ENCODE results near the gene FOXF1.

Gene FOXF1

GRCh38 chr16:86492267-86492960 lies 17.9 kb upstream of the FOXF1 start:
- DNase-seq (ENCODE audit: low read depth), result no peak
- TF ChIP-seq CTCF (IDR thresholded peaks at IDR 0.05; ENCODE audit: low read depth, low read length, missing control alignments), result no peak
- no peak overlapping the region for H3K4me3 ChIP-seq (ENCODE audit: low read depth, low read length)

GRCh38 chr16:86492961-86493629 lies 17.2 kb upstream of the FOXF1 start:
- DNase-seq (ENCODE audit: low read depth), result no peak
- TF ChIP-seq CTCF (IDR thresholded peaks at IDR 0.05; ENCODE audit: low read depth, low read length, missing control alignments), result no peak
- H3K4me3 ChIP-seq (ENCODE audit: low read depth, low read length), result no peak overlapping the region

- no peak overlapping the region for H3K4me3 ChIP-seq (ENCODE audit: low read depth, low read length)
- no peak for DNase-seq (ENCODE audit: low read depth)
- TF ChIP-seq CTCF (IDR thresholded peaks at IDR 0.05; ENCODE audit: low read depth, low read length, missing control alignments), result no peak
These were observed 16.2 kb upstream of the FOXF1 start for GRCh38 chr16:86494039-86494564.

GRCh38 chr16:86494565-86495356 lies 15.6 kb upstream of the FOXF1 start:
- no peak for DNase-seq (ENCODE audit: low read depth)
- TF ChIP-seq CTCF (IDR thresholded peaks at IDR 0.05; ENCODE audit: low read depth, low read length, missing control alignments), result no peak
- H3K4me3 ChIP-seq (ENCODE audit: low read depth, low read length), result no peak overlapping the region

GRCh38 chr16:86495357-86495701 lies 15.0 kb upstream of the FOXF1 start:
- H3K4me3 ChIP-seq (ENCODE audit: low read depth, low read length), result no peak overlapping the region
- no peak for TF ChIP-seq CTCF (IDR thresholded peaks at IDR 0.05; ENCODE audit: low read depth, low read length, missing control alignments)
- DNase-seq (ENCODE audit: low read depth), result no peak

GRCh38 chr16:86495756-86496261 lies 14.5 kb upstream of the FOXF1 start:
- TF ChIP-seq CTCF (IDR thresholded peaks at IDR 0.05; ENCODE audit: low read depth, low read length, missing control alignments), result no peak
- H3K4me3 ChIP-seq (ENCODE audit: low read depth, low read length), result no peak overlapping the region
- DNase-seq (ENCODE audit: low read depth), result no peak

Data from GM12864 (cell line).